ENCODE data around the gene PEF1. TPM values are rescaled to one million over a fixed set of nuclear protein-coding genes. Genes with fewer than 3 reads are reported as not detected.

The PEF1 gene
- total RNA-seq, 2 donors from 2014 or later, result 57.5 to 67.8 TPM

- Histone ChIP-seq H3K4me3 (no peak overlapping the region), H3K36me3 (peaks cover 4% of the 10 kb centered on the region), H3K4me1 (peaks cover 9% of the 10 kb centered on the region), H3K27me3 (no peaks in the 10 kb centered on the region), H3K9me3 (no peaks in the 10 kb centered on the region), H3K9ac (ENCODE audit: low read depth in 2 of 2, low read length in 2 of 2) (peak overlapping the region in 1 of 2 donors; percentile 31), H3K27ac (peak overlapping the region; percentile 31)
- intact Hi-C loops (cut with DNase I), result no loop called here
- no peak for DNase-seq
- no peak for TF ChIP-seq CTCF (IDR thresholded peaks at IDR 0.05)
Observed at GRCh38 chr1:31581821-31582810, 62.6 kb downstream of the PEF1 start.

GRCh38 chr1:31580891-31581603 is 63.6 kb downstream of the PEF1 start:
- intact Hi-C loops (cut with DNase I), result no loop called here
- Histone ChIP-seq H3K27me3 (no peaks in the 10 kb centered on the region), H3K4me3 (no peak overlapping the region), H3K27ac (peak overlapping the region; percentile 37), H3K9me3 (no peaks in the 10 kb centered on the region), H3K9ac (ENCODE audit: low read depth in 2 of 2, low read length in 2 of 2) (peak overlapping the region in 1 of 2 donors; percentile 68), H3K36me3 (peaks cover 4% of the 10 kb centered on the region), H3K4me1 (peaks cover 9% of the 10 kb centered on the region)
- no peak for TF ChIP-seq CTCF (IDR thresholded peaks at IDR 0.05)
- DNase-seq, result no peak

- no peak for DNase-seq
- H3K4me1 ChIP-seq, result peaks cover 9% of the 10 kb centered on the region
- peaks cover 2% of the 10 kb centered on the region for H3K36me3 ChIP-seq
- peak overlapping the region; percentile 37 for H3K27ac ChIP-seq
- H3K9ac ChIP-seq (ENCODE audit: low read depth in 2 of 2, low read length in 2 of 2), result peak overlapping the region in 1 of 2 donors; percentile 68
- H3K27me3 ChIP-seq, result no peaks in the 10 kb centered on the region
- intact Hi-C loops (cut with DNase I), result no loop called here
- H3K4me3 ChIP-seq, result no peak overlapping the region
- TF ChIP-seq CTCF (IDR thresholded peaks at IDR 0.05), result no peak
- no peaks in the 10 kb centered on the region for H3K9me3 ChIP-seq
Observed at GRCh38 chr1:31580513-31580870, 64.2 kb downstream of the PEF1 start.

Other genes starting within 250 kb of the PEF1 start
- 100 to 1,000 TPM; 203 to 212 TPM for gene SERINC2, start 231.7 kb downstream of the PEF1 start, total RNA-seq
- 100 to 1,000 TPM; 116 to 130 TPM for gene TINAGL1, start 68.4 kb downstream of the PEF1 start, total RNA-seq
- gene HCRTR1, start 27.2 kb downstream of the PEF1 start, total RNA-seq, result not detected
- 10 to 100 TPM in 1 of 2 donors, 1 to 10 TPM in 1; 9.0 to 15.4 TPM for gene COL16A1, start 59.1 kb upstream of the PEF1 start, total RNA-seq
- 1 to 10 TPM in 1 of 2 donors, under 1 TPM in 1; 0.59 to 1.6 TPM for gene ADGRB2, start 119.5 kb upstream of the PEF1 start, total RNA-seq
- gene SPOCD1, start 171.1 kb upstream of the PEF1 start, total RNA-seq, result under 1 TPM; 0.45 to 0.59 TPM